ENCODE data around the gene PRICKLE3. TPM values are rescaled to one million over a fixed set of nuclear protein-coding genes. Genes with fewer than 3 reads are reported as not detected.

Gene PRICKLE3
- total and polyA plus RNA-seq, 2 donors from 2014 or later: 3.4 to 11.6 TPM

- Histone ChIP-seq H3K4me3 (ENCODE audit: low read length in 3 of 3) (no peak overlapping the region), H3K9ac (ENCODE audit: low read length in 3 of 3) (no peak overlapping the region), H3K36me3 (ENCODE audit: control insufficient read depth in 2 of 3, insufficient read depth in 3 of 3, low read length in 3 of 3) (no peaks in the 10 kb centered on the region), H3K27ac (ENCODE audit: low read depth in 2 of 2, low read length in 2 of 2) (no peak overlapping the region), H3K9me3 (ENCODE audit: control insufficient read depth in 2 of 3, insufficient read depth in 1 of 3, low read length in 3 of 3) (no peaks in the 10 kb centered on the region), H3K27me3 (ENCODE audit: control insufficient read depth, insufficient read depth, low read length) (no peaks in the 10 kb centered on the region), H3K4me1 (ENCODE audit: control insufficient read depth in 2 of 3, insufficient read depth in 2 of 3, low read depth in 1 of 3, low read length in 3 of 3) (no peaks in the 10 kb centered on the region)
- TF ChIP-seq CTCF (IDR thresholded peaks at IDR 0.05; ENCODE audit: borderline replicate concordance, extremely low read depth, insufficient read depth): no peak
- intact Hi-C loops (cut with DNase I): no loop called here
- DNase-seq (no peak), FAIRE-seq (no peak)
Measured at GRCh38 chrX:49205443-49205842, 19.3 kb upstream of the PRICKLE3 start.

DNA sequence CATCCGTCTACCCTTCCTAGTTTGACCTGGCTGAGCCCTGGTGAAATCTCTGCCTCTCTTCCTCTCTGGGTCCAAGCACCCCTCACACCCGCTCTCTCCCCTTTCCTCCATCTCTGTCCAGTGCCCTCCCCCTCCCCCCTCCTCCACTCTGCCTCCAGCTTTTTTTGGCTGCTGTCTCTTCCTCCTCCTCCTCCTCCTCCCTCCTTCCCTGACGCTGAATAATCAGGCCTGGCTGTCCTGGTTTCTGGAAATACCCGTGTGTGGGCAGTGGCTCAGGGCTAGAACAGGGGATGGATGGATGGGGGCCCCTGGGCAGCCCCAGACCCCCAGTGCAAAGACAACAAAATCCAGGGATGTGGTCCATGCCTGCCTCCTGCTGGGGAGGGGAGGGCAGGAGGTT, 18.5 kb upstream of the PRICKLE3 start:
- H3K9me3 ChIP-seq (ENCODE audit: control insufficient read depth in 2 of 3, insufficient read depth in 1 of 3, low read length in 3 of 3): no peaks in the 10 kb centered on the region
- TF ChIP-seq CTCF (IDR thresholded peaks at IDR 0.05; ENCODE audit: borderline replicate concordance, extremely low read depth, insufficient read depth): no peak
- no peak overlapping the region for H3K27ac ChIP-seq (ENCODE audit: low read depth in 2 of 2, low read length in 2 of 2)
- no peaks in the 10 kb centered on the region for H3K36me3 ChIP-seq (ENCODE audit: control insufficient read depth in 2 of 3, insufficient read depth in 3 of 3, low read length in 3 of 3)
- FAIRE-seq (no peak), DNase-seq (no peak)
- no peak overlapping the region for H3K9ac ChIP-seq (ENCODE audit: low read length in 3 of 3)
- H3K4me3 ChIP-seq (ENCODE audit: low read length in 3 of 3): no peak overlapping the region
- no peaks in the 10 kb centered on the region for H3K4me1 ChIP-seq (ENCODE audit: control insufficient read depth in 2 of 3, insufficient read depth in 2 of 3, low read depth in 1 of 3, low read length in 3 of 3)
- intact Hi-C loops (cut with DNase I): no loop called here
- H3K27me3 ChIP-seq (ENCODE audit: control insufficient read depth, insufficient read depth, low read length): no peaks in the 10 kb centered on the region

DNA sequence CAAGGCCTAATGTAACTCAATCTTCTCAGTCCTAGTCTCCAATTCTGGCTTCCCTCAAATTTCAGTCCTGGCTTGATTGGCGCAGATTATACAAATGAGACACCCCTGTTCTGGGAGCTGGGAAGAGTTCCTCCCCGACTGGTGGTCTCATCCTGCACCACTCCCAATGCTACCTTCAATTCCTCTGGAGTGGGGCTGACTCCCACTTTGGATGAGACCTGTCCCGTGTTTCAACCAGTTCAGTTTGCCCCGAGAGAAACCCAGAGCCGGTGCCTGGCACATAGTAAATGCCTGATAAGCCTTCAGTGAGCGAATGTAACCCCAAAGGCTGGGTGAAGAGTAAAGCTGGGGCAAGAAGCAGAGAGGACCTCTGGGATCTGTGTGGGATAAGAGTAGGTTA, 17.8 kb upstream of the PRICKLE3 start:
- intact Hi-C loops (cut with DNase I): no loop called here
- H3K27me3 ChIP-seq (ENCODE audit: control insufficient read depth, insufficient read depth, low read length): no peaks in the 10 kb centered on the region
- DNase-seq: no peak

More for the DNA sequence above, 17.8 kb upstream of the PRICKLE3 start:
- Histone ChIP-seq H3K4me1 (ENCODE audit: control insufficient read depth in 2 of 3, insufficient read depth in 2 of 3, low read depth in 1 of 3, low read length in 3 of 3) (no peaks in the 10 kb centered on the region), H3K9me3 (ENCODE audit: control insufficient read depth in 2 of 3, insufficient read depth in 1 of 3, low read length in 3 of 3) (no peaks in the 10 kb centered on the region), H3K36me3 (ENCODE audit: control insufficient read depth in 2 of 3, insufficient read depth in 3 of 3, low read length in 3 of 3) (no peaks in the 10 kb centered on the region), H3K27ac (ENCODE audit: low read depth in 2 of 2, low read length in 2 of 2) (no peak overlapping the region), H3K9ac (ENCODE audit: low read length in 3 of 3) (no peak overlapping the region), H3K4me3 (ENCODE audit: low read length in 3 of 3) (no peak overlapping the region)
- FAIRE-seq: no peak
- no peak for TF ChIP-seq CTCF (IDR thresholded peaks at IDR 0.05; ENCODE audit: borderline replicate concordance, extremely low read depth, insufficient read depth)
